ENCODE measurements around the gene FAF2.
"Not testable (repeated sequence)": the region's sequence is repeated elsewhere in the genome, so short reads cannot be mapped to it uniquely, and the experiment has no call there.

The FAF2 gene

DNA sequence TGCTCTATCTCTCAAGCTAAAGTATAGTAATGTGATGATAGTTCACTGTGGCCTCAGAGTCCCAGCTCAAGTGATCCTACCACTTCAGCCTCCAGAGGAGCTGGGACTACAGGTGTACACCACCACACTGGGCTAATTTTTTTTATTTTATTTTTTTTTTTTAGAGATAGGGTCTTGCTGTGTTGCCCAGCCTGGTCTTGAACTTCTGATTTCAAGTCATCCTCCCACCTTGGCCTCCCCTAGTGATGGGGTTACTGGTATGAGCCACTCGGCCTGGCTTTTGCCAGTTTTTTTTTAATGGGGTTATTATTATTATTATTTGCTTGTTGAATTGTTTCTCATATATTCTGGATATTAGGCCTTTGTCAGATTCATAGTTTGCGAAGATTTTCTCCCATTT is 13.2 kb downstream of the FAF2 start:
- DNase-seq = no peak

DNA sequence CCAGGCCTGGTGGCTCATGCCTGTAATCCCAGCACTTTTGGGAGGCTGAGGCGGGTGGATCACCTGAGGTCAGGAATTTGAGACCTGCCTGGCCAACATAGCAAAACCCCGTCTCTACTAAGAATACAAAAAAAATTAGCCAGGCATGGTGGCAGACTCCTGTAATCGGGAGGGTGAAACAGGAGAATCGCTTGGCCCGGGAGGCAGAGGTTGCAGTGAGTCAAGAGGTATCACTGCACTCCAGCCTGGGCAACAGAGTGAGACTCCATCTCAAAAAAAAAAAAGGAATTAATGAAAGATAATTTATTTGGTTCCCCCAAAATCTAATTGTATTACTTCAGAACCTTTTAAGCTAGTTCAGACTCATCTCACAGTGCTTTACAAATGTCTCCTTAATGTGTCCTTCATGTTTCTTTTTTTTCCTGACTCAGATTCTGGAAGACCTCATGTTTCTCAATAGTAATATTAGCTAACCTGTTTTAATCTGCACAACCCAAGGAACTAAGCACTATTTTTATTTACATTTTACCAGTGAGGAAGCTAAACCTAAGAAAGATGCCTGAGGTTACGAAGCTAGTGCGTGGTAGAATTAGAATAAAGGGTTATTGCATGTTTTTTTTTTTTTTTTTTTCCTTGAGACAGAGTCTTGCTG is 15.1 kb downstream of the FAF2 start:
- DNase-seq = no peak

DNA sequence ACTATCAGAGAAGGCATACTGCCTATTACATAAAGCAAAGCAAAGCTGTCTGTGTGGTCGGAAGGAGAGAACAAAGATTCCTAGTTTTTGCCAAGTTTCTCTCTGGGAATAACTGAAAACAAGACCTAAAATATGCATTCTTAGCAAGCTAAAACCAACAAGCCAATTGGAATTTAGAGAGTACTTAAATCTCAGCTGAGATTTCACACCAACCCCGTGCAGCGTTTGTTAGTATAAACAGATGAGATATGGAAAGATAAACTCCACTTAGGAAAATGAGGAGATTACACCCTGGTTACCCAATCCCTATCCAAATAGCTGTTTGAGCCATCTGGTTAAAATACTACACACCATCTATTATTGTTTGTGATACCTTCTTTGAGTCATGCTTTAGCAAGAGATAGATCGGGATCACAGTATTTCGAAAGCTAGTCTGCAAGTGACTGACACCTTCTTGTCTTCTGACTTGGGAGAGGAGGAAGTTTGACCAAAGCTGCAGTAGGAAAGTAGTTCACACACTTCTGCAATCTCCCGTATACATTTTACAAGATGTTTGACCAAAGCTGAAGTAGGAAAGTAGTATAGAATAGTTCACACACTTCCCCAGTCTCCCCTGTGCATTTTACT is 18.2 kb downstream of the FAF2 start:
- DNase-seq = no peak

DNA sequence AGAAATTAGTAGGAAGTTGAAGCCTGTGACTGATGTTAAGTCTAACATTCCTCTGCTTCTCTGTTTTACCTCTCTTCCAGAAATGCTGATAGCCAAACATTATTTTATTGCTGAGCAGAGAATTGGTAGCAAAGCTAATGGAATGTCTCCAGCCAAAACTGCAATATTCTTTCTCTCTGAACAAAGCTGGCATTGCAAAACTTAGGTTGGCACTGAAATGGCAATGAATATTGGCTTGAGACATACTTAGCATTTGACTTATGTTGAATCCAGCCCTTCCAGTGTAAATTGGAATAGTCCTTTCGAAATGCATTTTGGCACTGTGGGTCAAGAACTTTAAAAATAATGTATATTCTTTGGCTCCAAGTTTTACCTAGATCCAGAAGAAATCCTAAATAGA is 21.1 kb downstream of the FAF2 start:
- no peak for DNase-seq

DNA sequence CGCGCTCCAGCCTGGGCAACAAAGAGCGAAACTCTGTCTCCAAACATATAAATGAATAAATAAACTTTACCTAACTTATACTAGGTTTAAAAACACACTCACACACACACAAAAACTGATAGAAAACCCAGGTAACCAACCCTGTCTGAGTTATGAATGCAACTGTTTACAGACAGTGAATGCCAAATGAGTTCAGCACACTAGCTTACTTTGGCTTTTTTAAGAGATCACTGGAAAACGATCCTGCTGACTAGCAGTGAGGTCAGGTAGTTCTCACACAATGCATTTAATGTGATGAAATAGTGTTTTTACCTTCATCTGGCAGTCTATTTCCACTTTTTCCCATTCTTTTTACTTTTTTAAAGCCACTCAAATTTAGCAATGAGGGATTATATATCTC is 22.4 kb downstream of the FAF2 start:
- DNase-seq = no peak

DNA sequence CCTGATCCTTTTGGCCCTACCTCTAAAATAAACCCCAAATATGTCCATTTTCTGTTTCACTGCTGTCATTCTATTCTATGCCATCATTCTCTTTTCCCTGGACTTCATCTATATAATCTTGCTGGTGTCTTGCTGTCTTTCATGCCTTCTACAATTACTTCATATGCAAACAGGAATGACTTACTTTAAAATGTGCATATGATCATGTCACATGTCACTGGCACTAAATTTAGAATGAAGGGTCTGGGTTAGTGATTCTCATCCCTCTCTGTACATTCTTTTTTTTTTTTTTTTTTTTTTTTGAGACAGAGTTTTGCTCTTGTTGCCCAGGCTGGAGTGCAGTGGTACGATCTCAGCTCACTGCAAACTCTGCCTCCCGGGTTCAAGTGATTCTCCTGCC is 22.9 kb downstream of the FAF2 start:
- DNase-seq = no peak

DNA sequence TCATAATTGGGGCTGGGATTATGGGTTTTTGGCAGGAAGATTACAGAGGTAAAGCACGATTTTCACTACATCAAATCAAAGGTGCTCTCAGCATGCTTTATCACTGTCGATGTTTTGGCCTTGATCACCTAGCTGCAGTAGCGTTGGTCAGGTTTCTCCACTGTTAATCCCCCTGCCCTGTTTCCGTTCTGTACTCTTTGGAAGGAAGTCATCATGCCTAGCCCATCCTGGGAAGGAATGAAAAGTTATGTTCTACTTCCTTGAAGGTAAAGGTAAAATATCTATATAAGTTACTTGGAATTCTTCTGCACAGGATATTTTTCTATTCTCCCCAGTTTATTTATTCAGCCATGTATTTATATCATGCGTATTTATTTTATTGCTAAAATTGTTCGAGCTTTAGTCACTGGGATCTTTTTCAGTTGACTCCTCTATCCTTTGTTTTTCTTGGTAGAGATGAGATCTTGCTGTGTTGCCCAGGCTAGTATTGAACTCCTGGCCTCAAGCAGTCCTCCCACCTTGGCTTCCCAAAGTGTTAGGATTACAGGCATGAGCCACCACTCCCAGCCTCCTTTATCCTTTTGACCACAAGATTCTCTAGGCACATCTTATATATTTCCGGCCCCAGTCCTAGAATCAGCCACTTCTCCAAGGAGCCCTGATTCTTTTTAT is 25.3 kb downstream of the FAF2 start:
- DNase-seq = no peak

DNA sequence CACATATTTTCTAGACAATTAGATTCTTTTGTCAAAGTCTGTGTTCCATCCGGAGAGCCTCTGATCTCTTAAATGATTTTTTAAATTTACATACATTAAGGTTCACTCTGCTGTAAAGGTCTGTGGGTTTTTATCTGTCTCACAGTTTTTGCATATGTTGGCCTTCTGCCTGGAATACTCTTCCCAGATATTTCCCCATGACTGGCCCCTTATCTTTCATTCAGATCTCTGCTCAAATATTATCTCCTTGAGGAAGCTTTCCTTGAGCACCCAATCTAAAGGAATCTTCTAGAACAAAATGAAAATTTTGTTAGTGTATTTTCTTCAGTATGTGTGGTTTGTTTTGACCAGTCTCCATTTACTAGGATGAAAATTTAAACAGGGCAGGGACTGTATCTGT is 26.3 kb downstream of the FAF2 start:
- no peak for DNase-seq

DNA sequence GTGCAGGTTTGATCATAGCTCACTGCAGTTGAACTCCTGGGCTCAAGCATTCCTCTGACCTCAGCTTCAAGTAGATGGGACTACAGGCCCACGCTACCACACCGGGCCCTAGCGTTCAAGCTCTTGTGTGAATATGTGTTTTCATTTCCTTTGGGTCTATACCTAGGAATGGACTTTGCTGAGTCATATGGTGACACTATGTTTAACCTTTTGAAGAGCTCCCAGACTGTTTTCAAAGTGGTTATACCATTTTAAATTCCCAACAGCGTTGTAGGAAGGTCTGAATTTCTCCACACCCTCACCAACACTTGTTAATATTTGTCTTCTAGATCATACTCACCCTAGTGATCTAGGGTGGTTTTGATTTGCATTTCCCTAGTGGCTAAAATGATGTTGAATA is 33.5 kb downstream of the FAF2 start:
- no peak for DNase-seq

DNA sequence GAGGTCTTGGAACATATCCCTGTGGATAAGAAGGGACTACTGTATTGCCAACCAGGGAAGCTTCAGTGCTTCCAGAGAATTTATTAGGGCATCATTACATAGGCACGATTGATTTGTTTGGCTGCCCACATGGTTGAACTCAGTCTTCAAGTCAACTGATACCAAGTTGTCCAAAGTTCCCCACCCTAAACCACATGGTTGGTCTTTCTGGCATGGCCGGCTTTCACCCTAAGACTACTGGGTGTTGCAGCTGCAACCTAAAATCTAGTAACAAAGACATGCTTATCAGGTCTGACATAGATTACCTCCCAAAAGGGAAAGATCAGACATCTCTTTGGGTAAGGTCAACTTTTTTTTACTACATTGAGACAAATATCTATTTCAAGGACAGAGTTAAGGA is 37.0 kb downstream of the FAF2 start:
- DNase-seq = no peak

DNA sequence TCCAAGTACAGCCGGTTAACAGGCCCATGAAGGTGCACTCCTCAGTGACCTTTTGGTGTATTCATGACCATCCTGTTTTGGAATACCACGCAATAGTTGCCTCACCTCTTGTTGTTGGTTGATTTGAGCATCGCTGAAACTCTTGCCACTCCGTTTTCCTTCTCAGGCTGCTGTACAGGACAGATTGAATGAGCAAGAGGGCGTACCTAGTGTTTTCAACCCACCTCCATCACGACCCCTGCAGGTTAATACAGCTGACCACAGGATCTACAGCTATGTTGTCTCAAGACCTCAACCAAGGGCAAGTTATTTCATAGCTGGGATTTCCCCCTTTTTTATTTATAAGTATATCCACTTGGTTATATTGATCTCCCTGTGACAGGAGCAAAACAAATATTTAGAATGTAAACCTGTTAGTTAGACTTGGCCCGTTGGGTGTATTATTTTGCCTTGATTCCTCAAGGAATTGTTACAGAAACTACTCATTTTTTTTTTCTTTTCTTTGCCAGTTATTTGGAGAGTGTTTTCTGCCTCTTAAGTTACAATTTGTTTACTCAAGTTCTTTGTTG is 38.1 kb downstream of the FAF2 start:
- DNase-seq = no peak

DNA sequence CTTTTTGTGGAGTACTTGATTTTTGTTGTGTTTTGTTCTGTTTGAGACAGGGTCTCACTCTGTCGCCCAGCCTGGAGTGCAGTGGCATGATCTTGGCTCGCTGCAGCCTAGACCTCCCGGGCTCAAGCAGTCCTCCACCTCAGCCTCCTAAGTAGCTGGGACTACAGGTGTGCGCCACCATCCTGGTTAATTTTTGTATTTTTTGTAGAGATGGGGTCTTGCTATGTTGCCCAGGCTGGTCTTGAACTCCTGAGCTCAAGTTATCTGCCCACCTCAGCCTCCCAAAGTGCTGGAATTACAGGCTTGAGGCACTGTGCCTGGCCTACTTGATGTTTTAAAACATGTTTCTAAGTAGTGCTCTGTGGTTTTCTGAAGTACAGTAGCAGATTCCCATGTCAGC is 39.0 kb downstream of the FAF2 start:
- not testable (repeated sequence) for DNase-seq

DNA sequence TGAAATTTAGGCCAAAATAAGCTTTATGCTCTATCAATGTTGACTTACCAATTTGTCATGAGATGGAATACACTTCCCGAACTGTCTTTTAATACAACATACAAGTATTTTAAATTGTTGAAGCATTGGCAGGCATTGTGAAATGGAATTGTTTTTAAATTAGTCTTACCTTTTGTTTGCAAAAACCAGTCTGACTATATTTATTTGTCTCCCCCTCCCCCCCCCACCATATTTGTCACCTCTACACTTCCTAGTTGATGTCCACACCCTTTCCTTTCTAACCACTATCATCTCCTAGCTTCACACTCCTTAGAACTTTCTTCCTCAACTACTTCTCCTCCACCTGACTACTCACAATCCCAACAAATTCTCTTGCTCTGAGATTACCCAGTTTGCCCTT is 40.9 kb downstream of the FAF2 start:
- no peak for DNase-seq

DNA sequence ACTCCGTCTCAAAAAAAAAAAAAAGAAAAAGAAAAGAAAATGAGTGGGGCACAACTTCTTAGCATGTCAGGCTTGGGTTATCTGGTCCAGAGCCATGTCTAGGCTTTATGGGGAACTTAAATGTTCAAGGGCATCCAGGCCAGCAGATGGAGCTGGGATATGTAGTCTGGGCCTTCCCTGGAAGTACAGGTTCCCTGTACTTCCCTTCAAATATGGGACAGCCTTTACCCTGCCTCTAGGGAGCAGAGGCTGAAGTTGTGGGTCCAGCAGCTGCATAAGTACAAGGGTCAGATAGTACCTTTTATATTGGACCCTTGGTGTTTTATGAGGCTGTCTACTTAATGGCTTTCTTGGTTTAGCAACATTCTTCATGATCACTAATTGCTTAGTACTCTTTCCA is 42.1 kb downstream of the FAF2 start:
- no peak for DNase-seq

DNA sequence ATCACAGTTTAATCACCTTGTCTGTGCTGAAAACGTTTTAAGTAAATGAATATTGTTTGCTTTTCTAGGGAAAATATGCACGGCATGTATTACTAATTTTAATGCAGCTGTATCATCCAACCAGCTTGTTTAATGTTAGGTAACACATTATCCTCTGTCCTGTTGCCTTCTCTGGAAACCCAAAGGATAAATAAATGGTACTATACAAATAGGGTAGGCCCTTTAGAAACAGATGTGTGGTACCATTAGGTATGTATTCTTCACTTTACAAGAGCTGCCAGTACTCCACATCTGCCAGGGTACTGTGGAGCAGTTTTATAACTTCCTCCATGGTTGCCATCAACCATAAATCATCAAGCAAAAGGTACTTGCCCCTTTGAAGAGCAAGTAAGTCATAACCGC is 42.9 kb downstream of the FAF2 start:
- no peak for DNase-seq

DNA sequence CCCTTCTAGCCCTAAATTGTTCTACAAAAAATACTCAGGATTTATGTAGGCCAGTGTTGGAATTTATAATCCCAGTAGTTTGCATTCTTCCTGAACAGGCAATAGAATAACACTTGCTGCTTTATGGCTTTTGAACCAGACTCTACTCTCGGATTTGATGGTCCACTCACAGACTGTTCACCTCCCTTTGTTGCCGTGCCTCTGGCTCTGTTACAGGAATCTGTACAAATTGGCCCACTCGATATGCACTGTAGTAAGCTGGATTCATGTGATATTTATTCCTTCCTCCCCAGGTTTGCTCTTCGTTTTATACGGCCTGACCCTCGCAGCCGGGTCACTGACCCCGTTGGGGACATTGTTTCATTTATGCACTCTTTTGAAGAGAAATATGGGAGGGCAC is 43.7 kb downstream of the FAF2 start:
- no peak for DNase-seq

DNA sequence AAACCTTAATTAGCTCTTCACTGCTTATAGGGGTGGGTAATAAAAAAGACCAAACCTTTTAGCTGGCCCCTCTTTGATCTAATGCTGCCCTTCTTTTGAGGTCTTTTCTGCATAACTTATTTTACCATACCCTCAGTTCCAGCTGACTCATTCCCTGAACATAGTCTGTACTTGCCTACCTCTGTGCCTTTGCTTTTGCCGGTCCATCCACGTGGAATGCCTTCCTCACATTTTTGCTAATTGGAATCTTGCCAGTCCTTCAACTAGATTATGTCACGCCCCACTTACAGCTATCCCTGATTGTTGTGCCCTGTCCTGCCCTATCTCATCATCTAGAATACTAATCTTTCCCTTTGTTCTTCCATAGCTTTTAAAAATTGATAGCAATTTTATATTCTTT is 44.2 kb downstream of the FAF2 start:
- no peak for DNase-seq

DNA sequence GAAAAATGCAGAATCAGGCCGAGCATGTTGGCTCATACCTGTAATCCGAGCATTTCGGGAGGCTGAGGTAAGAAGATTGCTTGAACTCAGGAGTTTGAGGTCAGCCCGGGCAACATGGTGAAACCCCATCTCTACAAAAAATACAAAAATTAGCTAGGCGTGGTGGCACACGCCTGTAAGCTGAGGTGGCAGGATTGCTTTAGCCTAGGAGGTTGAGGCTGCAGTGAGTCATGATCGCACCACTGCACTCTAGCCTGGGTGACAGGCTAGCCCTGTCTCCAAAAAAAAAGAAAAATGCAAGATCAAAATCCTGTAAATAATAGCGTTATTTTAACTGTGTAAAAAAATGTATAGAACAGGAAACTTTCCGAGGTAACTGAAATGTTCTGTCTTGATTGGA is 49.7 kb downstream of the FAF2 start:
- no peak for DNase-seq

DNA sequence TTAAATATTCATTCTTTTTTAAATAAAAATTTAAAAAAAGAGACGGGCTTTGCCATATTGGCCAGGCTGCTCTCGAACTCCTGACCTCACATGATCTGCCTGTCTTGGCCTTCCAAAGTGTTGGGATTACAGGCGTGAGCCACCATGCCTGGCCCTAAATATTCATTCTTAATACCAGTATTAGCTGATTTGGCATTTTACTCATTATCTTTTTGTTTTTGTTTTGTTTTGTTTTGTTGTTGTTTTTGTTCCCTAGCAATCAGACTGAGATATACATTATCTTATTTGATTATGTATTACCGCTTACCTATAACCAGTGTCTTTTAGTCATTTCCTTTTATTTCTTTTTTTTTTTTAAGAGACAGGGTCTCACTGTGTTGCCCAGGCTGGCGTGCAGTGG is 51.1 kb downstream of the FAF2 start:
- no peak for DNase-seq

DNA sequence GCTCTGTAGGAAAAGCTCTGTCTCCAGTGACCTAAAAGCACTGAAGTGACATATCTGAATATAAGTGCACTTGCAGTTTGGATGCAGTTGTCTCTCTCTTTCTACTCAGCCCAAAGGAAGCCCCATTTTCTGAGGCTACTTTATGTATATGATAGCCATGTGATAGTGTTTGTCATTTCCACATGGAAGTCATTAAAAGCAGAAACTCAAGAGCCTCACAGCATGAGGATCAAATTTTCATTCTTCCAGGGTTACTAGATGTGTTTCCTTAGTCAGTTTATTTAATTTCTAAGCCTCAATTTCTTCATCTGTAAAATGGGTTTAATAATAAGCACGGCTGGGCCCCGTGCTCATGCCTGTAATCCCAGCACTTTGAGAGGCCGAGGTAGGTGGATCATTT is 52.3 kb downstream of the FAF2 start:
- no peak for DNase-seq

DNA sequence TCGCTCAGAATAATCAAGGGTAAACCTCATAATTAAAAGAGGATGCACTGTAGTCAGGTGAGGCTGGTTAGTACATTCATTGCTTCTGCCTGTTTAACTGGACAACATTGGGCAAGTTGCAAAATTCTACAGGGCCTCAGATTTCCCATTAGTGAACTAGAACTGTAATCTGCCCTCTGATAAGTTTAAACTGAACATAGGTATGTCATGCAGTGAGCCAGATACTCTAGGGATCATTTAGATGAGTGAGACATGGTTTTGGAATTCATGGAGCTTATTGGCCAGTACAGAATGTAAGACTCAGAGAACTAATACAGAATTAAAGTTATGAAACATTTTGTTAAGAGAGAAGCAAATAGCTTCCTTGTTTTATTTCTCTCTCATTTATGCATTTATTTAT is 53.1 kb downstream of the FAF2 start:
- no peak for DNase-seq

DNA sequence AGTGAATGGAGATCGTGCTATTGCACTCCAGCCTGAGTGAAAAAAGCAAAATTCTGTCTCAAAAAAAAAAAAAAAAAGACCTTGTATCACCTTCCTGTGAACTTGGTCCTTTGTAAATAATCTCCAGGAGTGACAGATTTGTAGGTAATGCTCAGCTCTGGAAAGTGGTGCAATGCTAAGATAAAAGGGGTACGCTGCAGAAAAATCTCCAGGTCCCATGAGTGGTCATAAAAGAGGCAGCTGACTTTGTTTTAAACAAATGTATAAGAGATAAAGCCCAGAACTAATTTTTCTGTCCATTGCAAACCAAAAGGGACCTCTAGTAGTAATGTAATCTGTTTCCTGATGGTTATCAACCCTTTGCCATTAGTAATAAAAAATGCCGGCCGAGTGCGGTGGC is 55.3 kb downstream of the FAF2 start:
- no peak for DNase-seq

DNA sequence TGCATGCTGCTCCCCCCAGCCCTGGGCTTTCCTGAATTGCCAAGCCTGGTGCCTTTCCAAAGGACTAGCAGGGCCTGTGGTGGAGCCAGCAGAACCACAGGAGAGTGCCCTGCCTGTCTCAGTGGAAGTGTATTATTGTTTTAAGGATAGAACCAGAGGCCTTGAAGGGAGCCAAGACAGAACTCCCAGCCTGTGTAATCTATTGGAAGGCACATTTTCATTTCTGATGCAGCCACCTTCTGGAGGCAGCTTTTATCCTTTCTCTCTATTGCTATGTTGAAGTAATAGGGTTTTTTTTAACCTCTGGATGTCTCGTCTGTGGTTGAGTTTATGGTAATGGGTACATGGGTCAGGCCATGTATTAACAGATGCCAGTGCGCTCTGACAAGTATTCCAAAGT is 59.7 kb downstream of the FAF2 start:
- DNase-seq = no peak

DNA sequence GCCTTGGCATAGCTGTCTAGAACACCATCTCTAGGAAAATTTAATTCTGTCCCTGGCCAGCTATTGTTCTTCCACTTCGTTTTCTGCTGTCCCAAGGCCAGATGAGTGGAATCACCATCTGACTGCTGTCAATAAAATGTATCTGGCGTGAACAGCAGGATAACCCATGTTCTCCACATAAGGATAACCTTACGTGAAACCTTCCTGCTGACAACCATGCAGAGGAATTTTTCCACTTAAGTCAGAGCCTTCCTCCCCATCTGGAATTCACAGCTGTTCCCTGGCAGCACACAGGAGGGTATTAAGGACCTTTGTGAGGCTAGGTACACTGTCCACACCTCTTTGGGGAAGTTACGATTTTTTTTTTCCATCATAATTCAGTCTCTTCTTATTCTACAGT is 60.4 kb downstream of the FAF2 start:
- DNase-seq = no peak

Measured in midbrain (tissue), 1 donor.